ENCODE measurements around the gene ADAMTSL5. TPM values are rescaled to one million over a fixed set of nuclear protein-coding genes. Genes with fewer than 3 reads are reported as not detected.

The ADAMTSL5 gene
- total RNA-seq, 2 donors from 2014 or later = 2.2 to 7.3 TPM

DNA sequence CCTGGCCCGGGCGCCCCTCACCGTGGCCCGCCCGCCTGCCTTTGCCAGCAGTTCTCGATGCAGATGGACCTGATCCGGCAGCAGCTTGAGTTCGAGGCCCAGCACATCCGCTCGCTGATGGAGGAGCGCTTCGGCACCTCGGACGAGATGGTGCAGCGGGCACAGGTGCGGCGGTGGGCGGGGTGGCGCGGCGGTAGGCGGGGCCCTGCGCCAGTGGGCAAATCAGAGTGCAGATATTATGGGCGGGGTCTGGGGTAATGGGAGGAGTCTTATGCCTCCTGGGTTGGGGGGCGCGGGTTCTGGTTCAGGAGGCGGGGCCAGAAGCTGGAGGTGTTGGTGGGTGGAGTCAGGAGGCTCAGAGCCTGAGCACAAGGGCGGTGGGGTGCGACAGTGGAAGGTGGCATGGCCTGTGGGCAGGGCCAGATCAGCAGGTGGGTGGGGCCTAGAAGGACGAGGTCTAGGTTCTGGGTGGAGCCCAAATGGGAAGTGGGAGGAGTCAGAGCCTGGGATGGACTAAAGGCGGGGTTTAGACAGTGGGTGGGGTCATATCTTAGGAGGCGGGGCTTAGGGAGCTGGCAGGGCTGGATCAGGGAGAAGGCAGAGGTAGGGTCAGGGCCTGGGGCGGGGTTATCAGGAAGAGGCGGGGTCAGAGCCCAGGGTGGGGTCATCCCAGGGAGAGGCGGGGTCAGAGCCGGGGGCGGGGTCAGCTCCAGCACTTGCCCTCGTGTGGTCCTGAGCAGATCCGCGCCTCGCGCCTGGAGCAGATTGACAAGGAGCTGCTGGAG is 57.3 kb downstream of the ADAMTSL5 start:
- H3K27me3 ChIP-seq = peaks cover 69% of the 10 kb centered on the region
- no peak overlapping the region for H3K9ac ChIP-seq (ENCODE audit: low read depth in 2 of 2, low read length in 2 of 2)
- no peak overlapping the region for H3K4me3 ChIP-seq
- H3K4me1 ChIP-seq = peaks cover 3% of the 10 kb centered on the region
- peak; percentile 91 for DNase-seq
- H3K36me3 ChIP-seq = no peaks in the 10 kb centered on the region
- H3K9me3 ChIP-seq = no peaks in the 10 kb centered on the region
- TF ChIP-seq, protein P1, sequence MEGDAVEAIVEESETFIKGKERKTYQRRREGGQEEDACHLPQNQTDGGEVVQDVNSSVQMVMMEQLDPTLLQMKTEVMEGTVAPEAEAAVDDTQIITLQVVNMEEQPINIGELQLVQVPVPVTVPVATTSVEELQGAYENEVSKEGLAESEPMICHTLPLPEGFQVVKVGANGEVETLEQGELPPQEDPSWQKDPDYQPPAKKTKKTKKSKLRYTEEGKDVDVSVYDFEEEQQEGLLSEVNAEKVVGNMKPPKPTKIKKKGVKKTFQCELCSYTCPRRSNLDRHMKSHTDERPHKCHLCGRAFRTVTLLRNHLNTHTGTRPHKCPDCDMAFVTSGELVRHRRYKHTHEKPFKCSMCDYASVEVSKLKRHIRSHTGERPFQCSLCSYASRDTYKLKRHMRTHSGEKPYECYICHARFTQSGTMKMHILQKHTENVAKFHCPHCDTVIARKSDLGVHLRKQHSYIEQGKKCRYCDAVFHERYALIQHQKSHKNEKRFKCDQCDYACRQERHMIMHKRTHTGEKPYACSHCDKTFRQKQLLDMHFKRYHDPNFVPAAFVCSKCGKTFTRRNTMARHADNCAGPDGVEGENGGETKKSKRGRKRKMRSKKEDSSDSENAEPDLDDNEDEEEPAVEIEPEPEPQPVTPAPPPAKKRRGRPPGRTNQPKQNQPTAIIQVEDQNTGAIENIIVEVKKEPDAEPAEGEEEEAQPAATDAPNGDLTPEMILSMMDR (IDR thresholded peaks at IDR 0.05) = no peak
- intact Hi-C loops (cut with DNase I) = no loop called here
- no peak overlapping the region for H3K27ac ChIP-seq

Other genes with a start within 250 kb of the ADAMTSL5 start
- 100 to 1,000 TPM; 163 to 179 TPM for gene CIRBP, start 243.7 kb downstream of the ADAMTSL5 start, total RNA-seq
- 100 to 1,000 TPM in 1 of 2 donors, 10 to 100 TPM in 1; 41.8 to 114 TPM for gene FAM174C, start 237.5 kb downstream of the ADAMTSL5 start, total RNA-seq
- 10 to 100 TPM; 72.8 to 86.1 TPM for gene EFNA2, start 227.1 kb downstream of the ADAMTSL5 start, total RNA-seq
- gene NDUFS7, start 129.1 kb downstream of the ADAMTSL5 start, total RNA-seq = 100 to 1,000 TPM; 192 to 244 TPM
- gene GAMT, start 111.5 kb downstream of the ADAMTSL5 start, total RNA-seq = 1 to 10 TPM; 3.3 to 3.7 TPM
- 100 to 1,000 TPM in 1 of 2 donors, 10 to 100 TPM in 1; 92.9 to 210 TPM for gene DAZAP1, start 105.4 kb downstream of the ADAMTSL5 start, total RNA-seq
- 1,000 to 10,000 TPM; 1,055 to 1,445 TPM for gene RPS15, start 74.6 kb downstream of the ADAMTSL5 start, total RNA-seq
- gene APC2, start 62.9 kb downstream of the ADAMTSL5 start, total RNA-seq = under 1 TPM; 0.05 to 0.42 TPM
- 10 to 100 TPM; 27.3 to 46.9 TPM for gene C19orf25, start 33.8 kb downstream of the ADAMTSL5 start, total RNA-seq
- gene PCSK4, start 22.7 kb downstream of the ADAMTSL5 start, total RNA-seq = 1 to 10 TPM; 4.1 to 5.8 TPM
- 1 to 10 TPM; 5.0 to 6.4 TPM for gene REEP6, start 21.8 kb downstream of the ADAMTSL5 start, total RNA-seq
- gene PLK5, start 11.1 kb upstream of the ADAMTSL5 start, total RNA-seq = not detected
- gene MEX3D, start 55.3 kb upstream of the ADAMTSL5 start, total RNA-seq = 10 to 100 TPM; 31.9 to 54.3 TPM
- gene MBD3, start 79.8 kb upstream of the ADAMTSL5 start, total RNA-seq = 100 to 1,000 TPM in 1 of 2 donors, 10 to 100 TPM in 1; 44.9 to 109 TPM
- gene UQCR11, start 92.4 kb upstream of the ADAMTSL5 start, total RNA-seq = 100 to 1,000 TPM; 325 to 336 TPM
- 100 to 1,000 TPM in 1 of 2 donors, 10 to 100 TPM in 1; 64.2 to 114 TPM for gene TCF3, start 139.6 kb upstream of the ADAMTSL5 start, total RNA-seq
- gene ONECUT3, start 240.5 kb upstream of the ADAMTSL5 start, total RNA-seq = under 1 TPM in 1 of 2 donors, not detected in 1; 0.05 TPM

Measured in colonic mucosa (tissue), 4 donors.